Uterus (tissue), 4 donors: Measurements from ENCODE around the gene NUDT7. TPM values are rescaled to one million over a fixed set of nuclear protein-coding genes. Genes with fewer than 3 reads are reported as not detected.
A peak's percentile ranks its signal among the peaks of the same experiment; 100 is the strongest.

Source experiments
- DNase-seq, 2 donors: peaks; one replicate each; pipeline ENCODE4 v3.0.0-alpha.2; 2019 to 2020
- H3K27ac ChIP-seq, 2 donors: fragments of 200-600 bp; sonication (generic); 1 replicate in 1 of 2; 2 replicates in 1 of 2; pipeline ENCODE4 v1.5.1; 2016 to 2018
- H3K27me3 ChIP-seq, 2 donors: fragments of 200-600 bp; sonication (generic); one replicate each; pipeline ENCODE4 v1.5.1; 2018 to 2019; ENCODE audit warnings: control low read depth in 1 of 2
- H3K36me3 ChIP-seq, 2 donors: fragments of 200-600 bp; sonication (generic); one replicate each; pipeline ENCODE4 v1.5.1; 2019; ENCODE audit warnings: control low read depth in 1 of 2
- H3K4me1 ChIP-seq, 2 donors: fragments of 200-600 bp; sonication (generic); one replicate each; pipeline ENCODE4 v1.5.1; 2018 to 2019; ENCODE audit warnings: control low read depth in 1 of 2
- H3K4me3 ChIP-seq, 2 donors: fragments of 200-600 bp; sonication (generic); 1 replicate in 1 of 2; 2 replicates in 1 of 2; pipeline ENCODE4 v1.5.1; 2018 to 2019; ENCODE audit warnings: mild to moderate bottlenecking in 1 of 2
- H3K9me3 ChIP-seq, 2 donors: fragments of 200-600 bp; sonication (generic); one replicate each; pipeline ENCODE4 v1.5.1; 2019; ENCODE audit warnings: control low read depth in 1 of 2
- POLR2A ChIP-seq, 2 donors: fragments of 450-650 bp; IDR thresholded peaks; one replicate each; pipeline ENCODE4 v1.6.1; 2016; ENCODE audit warnings: antibody characterized with exemption in 2 of 2, mild to moderate bottlenecking in 1 of 2, moderate library complexity in 1 of 2
- intact Hi-C: fragments of 100-400 bp; cut with DNase I; formaldehyde crosslinking; loops from one replicate; pipeline ENCODE4 v1.15.1; 2023; ENCODE audit warnings: low total_unique reads
- total RNA-seq, 4 donors: library from RNA; depleted of rRNA in 3 of 4; stranded (reverse); fragments of >200 nt in 3 of 4; gene quantifications; one replicate each; pipeline versions ENCODE4 v1.1.0 to v1.2.4, GENCODE V29; 2014 to 2023
- TF ChIP-seq, protein P1 (sequence below), 4 experiments: fragments of 200-600 bp in 2 of 4; fragments of 450-650 bp in 2 of 4; sonication (generic) in 2 of 4; IDR thresholded peaks; one replicate each; pipeline ENCODE4 v1.5.1; 2016 to 2019; ENCODE audit warnings: antibody characterized with exemption in 4 of 4, mild to moderate bottlenecking in 2 of 4, moderate library complexity in 1 of 4
- donor health status: DM: yes; HTN: yes; CAD: no.

Gene NUDT7
- total RNA-seq, 4 donors from 2014 or later: 3.3 to 11.2 (median 5.8) TPM

DNA sequence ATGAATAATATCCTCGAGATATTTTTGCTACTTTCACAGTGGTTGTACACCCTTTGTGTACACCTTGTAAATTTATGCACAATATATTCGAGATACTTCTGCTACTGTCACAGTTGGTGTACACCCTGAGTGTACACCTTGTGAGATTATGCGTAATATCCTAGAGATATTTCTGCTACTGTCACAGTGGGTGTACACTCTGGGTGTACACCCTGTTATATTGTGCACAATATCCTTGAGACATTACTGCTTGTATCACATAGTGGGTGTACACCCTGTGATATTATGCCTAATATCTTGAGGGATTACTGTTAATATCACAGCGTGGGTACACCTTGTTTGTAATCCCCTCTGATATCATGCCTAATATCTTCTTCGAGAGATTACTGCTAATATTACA is 7.2 kb upstream of the NUDT7 start:
- no peak overlapping the region for H3K4me3 ChIP-seq
- intact Hi-C loops: no loop called here
- no peaks in the 10 kb centered on the region for H3K27me3 ChIP-seq
- no peaks in the 10 kb centered on the region for H3K9me3 ChIP-seq
- no peak for DNase-seq
- H3K4me1 ChIP-seq: no peaks in the 10 kb centered on the region
- H3K36me3 ChIP-seq: no peaks in the 10 kb centered on the region
- TF ChIP-seq, protein P1, sequence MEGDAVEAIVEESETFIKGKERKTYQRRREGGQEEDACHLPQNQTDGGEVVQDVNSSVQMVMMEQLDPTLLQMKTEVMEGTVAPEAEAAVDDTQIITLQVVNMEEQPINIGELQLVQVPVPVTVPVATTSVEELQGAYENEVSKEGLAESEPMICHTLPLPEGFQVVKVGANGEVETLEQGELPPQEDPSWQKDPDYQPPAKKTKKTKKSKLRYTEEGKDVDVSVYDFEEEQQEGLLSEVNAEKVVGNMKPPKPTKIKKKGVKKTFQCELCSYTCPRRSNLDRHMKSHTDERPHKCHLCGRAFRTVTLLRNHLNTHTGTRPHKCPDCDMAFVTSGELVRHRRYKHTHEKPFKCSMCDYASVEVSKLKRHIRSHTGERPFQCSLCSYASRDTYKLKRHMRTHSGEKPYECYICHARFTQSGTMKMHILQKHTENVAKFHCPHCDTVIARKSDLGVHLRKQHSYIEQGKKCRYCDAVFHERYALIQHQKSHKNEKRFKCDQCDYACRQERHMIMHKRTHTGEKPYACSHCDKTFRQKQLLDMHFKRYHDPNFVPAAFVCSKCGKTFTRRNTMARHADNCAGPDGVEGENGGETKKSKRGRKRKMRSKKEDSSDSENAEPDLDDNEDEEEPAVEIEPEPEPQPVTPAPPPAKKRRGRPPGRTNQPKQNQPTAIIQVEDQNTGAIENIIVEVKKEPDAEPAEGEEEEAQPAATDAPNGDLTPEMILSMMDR (IDR thresholded peaks at IDR 0.05): no peak
- no peak for TF ChIP-seq POLR2A (IDR thresholded peaks at IDR 0.05)
- no peak overlapping the region for H3K27ac ChIP-seq

DNA sequence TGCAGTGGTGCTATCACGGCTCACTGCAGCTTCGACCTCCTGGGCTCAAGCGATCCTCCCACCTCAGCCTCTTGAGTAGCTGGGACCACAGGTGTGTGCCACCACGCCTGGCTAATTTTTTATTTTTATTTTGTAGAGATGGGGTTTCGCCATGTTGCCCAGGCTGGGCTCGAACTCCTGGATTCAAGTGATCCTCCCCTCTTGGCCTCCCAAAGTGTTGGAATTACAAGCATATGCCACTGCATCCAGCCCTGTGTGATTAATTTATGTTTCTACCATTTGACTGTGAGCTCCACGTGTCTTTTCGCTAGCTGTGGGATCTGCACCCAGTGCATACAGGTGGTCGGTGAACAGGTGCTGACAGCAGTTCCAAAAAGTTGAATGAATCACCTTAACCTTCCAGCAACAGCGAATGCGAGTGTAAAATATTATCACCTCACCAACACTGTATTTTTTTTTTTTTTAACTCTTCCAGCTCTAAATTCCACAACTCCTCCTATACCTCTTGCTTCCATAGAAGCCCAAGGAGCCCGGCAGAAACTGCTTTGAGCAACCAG is 484 bp upstream of the NUDT7 start:
- Histone ChIP-seq H3K27ac (peak overlapping the region in 1 of 2 donors; percentile 47), H3K9me3 (no peaks in the 10 kb centered on the region), H3K36me3 (no peaks in the 10 kb centered on the region), H3K4me3 (peak overlapping the region in 1 of 2 donors; percentile 5), H3K27me3 (no peaks in the 10 kb centered on the region), H3K4me1 (no peaks in the 10 kb centered on the region)
- no peak for TF ChIP-seq POLR2A (IDR thresholded peaks at IDR 0.05)
- TF ChIP-seq, protein P1 (IDR thresholded peaks at IDR 0.05): no peak
- DNase-seq: no peak
- intact Hi-C loops: no loop called here

DNA sequence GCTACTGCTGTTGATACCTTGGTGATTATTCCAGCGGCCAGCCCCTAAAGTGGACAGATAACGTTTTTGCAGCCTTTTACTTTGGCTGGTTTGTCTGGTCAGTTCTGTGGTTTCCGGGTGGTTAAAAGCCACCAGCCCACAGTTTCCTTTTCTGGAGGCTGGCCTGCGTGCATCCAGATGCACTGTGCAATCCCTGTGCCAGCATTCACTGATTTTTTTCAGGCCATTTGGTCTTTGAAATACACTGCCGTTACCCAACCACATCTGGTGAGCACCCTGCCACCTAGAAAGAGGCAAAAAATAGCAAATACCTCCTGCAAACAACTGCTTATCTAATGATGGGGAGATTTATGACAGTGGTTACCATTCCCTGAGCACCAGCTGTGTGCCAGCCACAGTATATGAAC is 797 bp downstream of the NUDT7 start:
- H3K36me3 ChIP-seq: no peaks in the 10 kb centered on the region
- H3K4me1 ChIP-seq: no peaks in the 10 kb centered on the region
- no peaks in the 10 kb centered on the region for H3K27me3 ChIP-seq
- intact Hi-C loops: no loop called here
- H3K27ac ChIP-seq: peak overlapping the region; percentile 90 to 95
- H3K4me3 ChIP-seq: peak overlapping the region; percentile 80 to 95
- no peaks in the 10 kb centered on the region for H3K9me3 ChIP-seq
- peak; percentile 18 for DNase-seq
- TF ChIP-seq, protein P1 (IDR thresholded peaks at IDR 0.05): no peak
- TF ChIP-seq POLR2A (IDR thresholded peaks at IDR 0.05): no peak

DNA sequence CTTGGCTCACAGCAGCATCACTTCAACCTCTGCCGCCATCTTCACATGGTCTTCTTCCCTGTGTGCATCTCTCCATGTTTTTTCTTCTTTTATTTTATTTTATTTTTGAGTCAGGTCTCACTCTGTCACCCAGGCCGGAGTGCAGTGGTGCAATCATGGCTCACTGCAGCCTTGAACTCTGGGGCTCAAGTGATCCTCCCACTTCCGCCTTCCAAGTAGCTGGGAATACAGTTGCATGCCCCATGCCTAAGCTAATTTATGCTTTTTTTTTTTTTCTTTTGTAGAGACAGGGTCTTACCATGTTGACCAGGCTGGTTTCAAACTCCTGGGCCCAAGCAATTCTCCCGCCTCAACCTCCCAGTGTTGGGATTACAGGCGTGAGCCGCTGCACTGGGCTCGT is 1.9 kb downstream of the NUDT7 start:
- Histone ChIP-seq H3K4me3 (no peak overlapping the region), H3K27me3 (no peaks in the 10 kb centered on the region), H3K27ac (no peak overlapping the region), H3K36me3 (no peaks in the 10 kb centered on the region), H3K9me3 (no peaks in the 10 kb centered on the region), H3K4me1 (no peaks in the 10 kb centered on the region)
- no peak for DNase-seq
- TF ChIP-seq, protein P1 (IDR thresholded peaks at IDR 0.05): no peak
- no peak for TF ChIP-seq POLR2A (IDR thresholded peaks at IDR 0.05)
- intact Hi-C loops: no loop called here

DNA sequence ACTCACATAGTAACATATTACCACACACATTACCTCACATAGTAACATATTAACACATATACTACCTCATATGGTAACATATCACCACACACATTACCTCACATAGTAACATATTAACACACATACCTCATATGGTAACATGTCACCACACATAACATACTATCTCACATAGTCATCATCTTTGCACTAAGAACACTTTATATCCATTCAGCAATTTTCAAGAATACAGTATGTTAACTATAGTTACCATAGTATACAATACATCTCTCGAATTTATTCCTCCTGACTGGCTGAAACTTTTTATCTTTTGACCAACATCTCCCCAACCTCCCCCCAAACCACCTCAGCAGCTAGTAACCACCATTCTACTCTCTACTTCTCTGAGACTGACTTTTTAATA is 7.6 kb downstream of the NUDT7 start:
- Histone ChIP-seq H3K4me1 (no peaks in the 10 kb centered on the region), H3K9me3 (no peaks in the 10 kb centered on the region), H3K27me3 (no peaks in the 10 kb centered on the region), H3K27ac (no peak overlapping the region), H3K4me3 (no peak overlapping the region), H3K36me3 (no peaks in the 10 kb centered on the region)
- no peak for TF ChIP-seq POLR2A (IDR thresholded peaks at IDR 0.05)
- TF ChIP-seq, protein P1 (IDR thresholded peaks at IDR 0.05): no peak
- intact Hi-C loops: no loop called here
- DNase-seq: no peak
